HG02852 (cell line): ENCODE data around the gene FMO2.

Experiments
- ATAC-seq: cut with Tn5 transposase; IDR thresholded peaks from one replicate; pipeline ENCODE4 v1.9.1; 2021; ENCODE audit warnings: mild to moderate bottlenecking, moderate library complexity; ENCODE audit not compliant: unreplicated experiment

FMO2 gene

DNA sequence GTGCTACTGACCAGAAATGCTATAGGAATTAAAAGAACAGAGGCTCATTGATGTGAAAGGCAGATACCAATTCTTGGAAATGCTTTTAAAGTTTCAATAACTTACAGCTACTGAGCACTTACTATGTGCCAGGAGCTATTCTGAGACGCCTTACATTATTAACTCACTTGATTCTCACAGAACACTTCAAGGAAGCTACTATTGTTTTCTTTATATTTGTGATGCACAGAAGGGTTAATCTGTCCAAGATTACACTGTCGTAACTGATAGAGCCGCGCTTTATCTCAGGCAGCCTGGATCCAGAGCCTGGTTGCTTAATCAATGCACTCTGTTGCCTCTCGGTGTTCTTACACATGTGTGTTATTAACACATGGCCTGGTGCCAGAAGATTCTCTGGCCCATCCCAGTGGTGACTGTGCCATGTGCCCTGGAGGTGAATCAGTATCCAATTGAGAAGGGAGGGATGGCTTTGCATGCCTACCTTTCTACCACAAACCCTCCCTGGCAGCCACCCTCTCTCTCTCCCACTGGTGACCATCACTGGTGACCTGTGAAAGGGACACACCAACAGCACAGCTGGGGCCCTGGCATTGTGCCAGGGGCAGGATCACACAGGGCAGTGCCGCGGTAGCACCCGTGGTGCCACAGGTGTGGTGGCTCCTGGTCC lies 72.0 kb downstream of the FMO2 start:
- no peak for ATAC-seq

DNA sequence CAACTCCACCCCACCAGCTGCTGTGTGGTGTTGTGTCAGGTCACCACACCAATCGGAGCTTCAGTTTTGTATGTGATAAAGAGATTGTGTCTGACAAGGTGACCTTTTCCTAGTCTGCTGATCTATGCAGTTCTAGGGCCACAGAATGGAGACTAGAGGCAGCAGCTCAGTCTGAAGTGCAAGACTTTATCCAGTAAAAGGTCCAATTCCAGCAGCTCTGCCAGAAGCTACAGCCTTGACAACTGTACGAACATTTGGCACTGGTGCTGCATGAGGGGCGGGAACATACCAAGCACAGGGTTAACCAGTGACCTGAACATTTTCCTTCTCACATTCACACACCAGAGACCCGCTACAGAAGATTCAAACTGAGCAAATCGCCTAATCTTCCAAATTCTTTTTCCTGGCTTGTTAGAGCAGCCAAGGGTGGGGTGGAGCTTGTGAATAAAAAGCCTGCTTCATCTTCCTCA lies 72.5 kb downstream of the FMO2 start:
- ATAC-seq: no peak

DNA sequence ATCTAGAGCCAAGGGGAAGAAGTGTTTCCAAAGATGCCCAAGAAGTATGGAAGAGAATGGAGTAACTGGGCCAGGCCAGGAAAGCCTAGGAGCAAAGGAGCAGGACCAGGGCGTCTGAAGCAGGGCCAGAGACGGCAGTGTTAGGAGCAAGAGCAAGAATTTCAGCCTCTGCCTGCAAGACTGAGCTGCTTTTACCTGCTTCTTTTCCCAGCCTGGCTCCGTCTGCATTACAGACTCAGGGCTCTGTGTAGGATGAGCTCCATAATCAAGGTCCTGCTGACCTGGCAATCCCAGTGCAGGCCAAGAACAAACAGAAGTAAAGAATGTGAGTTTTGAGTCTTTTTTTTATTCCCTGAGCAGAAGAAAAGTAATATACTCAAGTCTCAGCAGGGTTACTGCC lies 73.3 kb downstream of the FMO2 start:
- no peak for ATAC-seq

DNA sequence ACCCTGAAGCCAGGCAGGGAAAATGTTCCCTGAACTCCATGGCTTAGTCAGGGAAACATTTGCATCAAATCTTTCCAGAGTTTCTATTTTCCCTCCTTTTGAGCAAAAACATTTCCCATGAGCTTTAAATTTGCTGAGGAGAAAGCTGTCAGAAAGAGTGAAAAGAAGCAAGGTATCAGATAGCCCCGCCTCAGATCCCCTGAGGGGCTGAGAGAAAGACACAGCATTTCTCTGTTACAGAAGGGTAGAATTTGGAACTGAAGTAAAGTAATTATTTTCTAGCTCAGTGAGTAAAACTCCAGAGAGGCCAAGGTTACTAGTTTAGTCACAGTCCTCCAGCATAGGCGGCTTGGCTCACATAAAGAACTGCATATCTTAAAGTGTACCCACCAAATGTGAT lies 73.8 kb downstream of the FMO2 start:
- ATAC-seq: no peak
